CD4-positive, CD25-positive, alpha-beta regulatory T cell (primary cell): Measurements from ENCODE around the gene CGB8. TPM values are rescaled to one million over a fixed set of nuclear protein-coding genes. Genes with fewer than 3 reads are reported as not detected.
"Not testable (repeated sequence)": the region's sequence is repeated elsewhere in the genome, so short reads cannot be mapped to it uniquely, and the experiment has no call there.

Experiments
- ATAC-seq, 2 donors: fragments of 150-1000 bp; cut with Tn5 transposase; one replicate each; pipeline ENCODE4 v1.10.0; 2021; ENCODE audit warnings: low read depth in 2 of 2, moderate number of reproducible peaks in 2 of 2, moderate library complexity in 1 of 2
- DNase-seq, 3 donors: peaks; one replicate each; pipeline versions ENCODE4 v3.0.0 to v3.0.0-alpha.2; 2012 to 2022; ENCODE audit warnings: mixed read lengths in 1 of 3
- H3K27ac ChIP-seq: one replicate; pipeline ENCODE4 v1.7.0; 2013; ENCODE audit warnings: mild to moderate bottlenecking, low read length; ENCODE audit not compliant: insufficient read depth, poor library complexity, severe bottlenecking
- H3K27me3 ChIP-seq: one replicate; pipeline ENCODE4 v1.7.0; 2013; ENCODE audit warnings: low read length; ENCODE audit not compliant: control insufficient read depth, insufficient read depth
- H3K36me3 ChIP-seq: one replicate; pipeline ENCODE4 v1.7.0; 2013; ENCODE audit warnings: mild to moderate bottlenecking, low read length, moderate library complexity; ENCODE audit not compliant: control insufficient read depth, insufficient read depth
- H3K4me1 ChIP-seq: 2 replicates; pipeline ENCODE4 v1.7.0; 2013; ENCODE audit warnings: mild to moderate bottlenecking, low read length; ENCODE audit not compliant: insufficient read depth, control insufficient read depth, poor library complexity, severe bottlenecking
- H3K4me3 ChIP-seq: one replicate; pipeline ENCODE4 v1.7.0; 2013; ENCODE audit warnings: low read depth, mild to moderate bottlenecking, low read length, moderate library complexity
- H3K9me3 ChIP-seq, 2 experiments: 1 replicate in 1 of 2; 2 replicates in 1 of 2; pipeline ENCODE4 v1.7.0; 2013; ENCODE audit warnings: low read length in 2 of 2, mild to moderate bottlenecking in 1 of 2, moderate library complexity in 1 of 2; ENCODE audit not compliant: control insufficient read depth in 2 of 2
- H3K27ac Mint-ChIP-seq, 3 donors: one replicate each; pipeline ENCODE4 v1.8.0; 2020 to 2022; ENCODE audit warnings: mild to moderate bottlenecking in 3 of 3, mixed read lengths in 3 of 3, moderate library complexity in 2 of 3
- H3K27me3 Mint-ChIP-seq: one replicate; pipeline ENCODE4 v1.8.0; 2022; ENCODE audit warnings: mild to moderate bottlenecking, mixed read lengths
- H3K36me3 Mint-ChIP-seq: one replicate; pipeline ENCODE4 v1.8.0; 2020; ENCODE audit warnings: mixed read lengths
- H3K4me1 Mint-ChIP-seq, 4 donors: one replicate each; pipeline ENCODE4 v1.8.0; 2020 to 2022; ENCODE audit warnings: mixed read lengths in 4 of 4, mild to moderate bottlenecking in 1 of 4
- H3K4me3 Mint-ChIP-seq, 4 donors: one replicate each; pipeline ENCODE4 v1.8.0; 2020 to 2022; ENCODE audit warnings: mild to moderate bottlenecking in 4 of 4, mixed read lengths in 4 of 4, moderate library complexity in 3 of 4
- H3K9me3 Mint-ChIP-seq, 7 donors: one replicate each; pipeline ENCODE4 v1.8.0; 2020 to 2022; ENCODE audit warnings: mixed read lengths in 7 of 7, mild to moderate bottlenecking in 3 of 7, moderate library complexity in 2 of 7
- polyA plus RNA-seq, 4 donors: library from polyadenylated mRNA; unstranded; fragments of 300-500 nt; fragmentation: Illumina TruSeq; gene quantifications; one replicate each; pipeline ENCODE4 v1.2.3, GENCODE V29; 2021
- total RNA-seq: library from RNA; stranded (reverse); gene quantifications from one replicate; pipeline ENCODE4 v1.2.3, GENCODE V29; 2022

Gene CGB8
- total and polyA plus RNA-seq, 5 donors from 2014 or later, result not detected

- peak within 1 kb of the TSS; percentile 83 for H3K27ac ChIP-seq
- H3K36me3 Mint-ChIP-seq, result peaks cover 13% of the 10 kb centered on the region
- H3K27me3 Mint-ChIP-seq, result peaks cover 11% of the 10 kb centered on the region
- H3K4me1 Mint-ChIP-seq, result peaks cover 0 to 47% (median 26%) of the 10 kb centered on the region in 4 donors
- H3K4me3 Mint-ChIP-seq, result peak within 1 kb of the TSS; percentile 84 to 96 (median 93)
- peaks cover 33% of the 10 kb centered on the region for H3K4me1 ChIP-seq
- DNase-seq (peak; percentile 99 to 100 (median 100)), ATAC-seq (peak; percentile 91 to 92)
- peak within 1 kb of the TSS; percentile 95 for H3K4me3 ChIP-seq
- H3K9me3 Mint-ChIP-seq, result peaks cover 0 to 2% (median 0%) of the 10 kb centered on the region in 7 donors
- H3K9me3 ChIP-seq, result no peaks in the 10 kb centered on the region
- H3K27ac Mint-ChIP-seq, result peak within 1 kb of the TSS; percentile 79 to 99 (median 86)
- no peaks in the 10 kb centered on the region for H3K27me3 ChIP-seq
- peaks cover 19% of the 10 kb centered on the region for H3K36me3 ChIP-seq
Observed at GRCh38 chr19:49085020-49085867, 36.3 kb upstream of the CGB8 start, which contains the start of gene SNRNP70. TSS of gene SNRNP70 (plus strand) at chr19:49085451. CDS start at chr19:49086415, 964 bp downstream.

GRCh38 chr19:49084206-49085019, 35.5 kb upstream of the CGB8 start:
- no peak for DNase-seq
- peaks cover 13% of the 10 kb centered on the region for H3K36me3 ChIP-seq
- H3K36me3 Mint-ChIP-seq, result peaks cover 11% of the 10 kb centered on the region
- peak overlapping the region; percentile 83 for H3K27ac ChIP-seq
- H3K27ac Mint-ChIP-seq, result peak overlapping the region; percentile 79 to 99 (median 86)
- peaks cover 33% of the 10 kb centered on the region for H3K4me1 ChIP-seq
- H3K27me3 Mint-ChIP-seq, result peaks cover 11% of the 10 kb centered on the region
- peaks cover 0 to 2% (median 0%) of the 10 kb centered on the region in 7 donors for H3K9me3 Mint-ChIP-seq
- H3K27me3 ChIP-seq, result no peaks in the 10 kb centered on the region
- peak overlapping the region; percentile 84 to 96 (median 93) for H3K4me3 Mint-ChIP-seq
- H3K4me3 ChIP-seq, result peak overlapping the region; percentile 85
- ATAC-seq, result no peak
- H3K9me3 ChIP-seq, result no peaks in the 10 kb centered on the region
- H3K4me1 Mint-ChIP-seq, result peaks cover 0 to 44% (median 27%) of the 10 kb centered on the region in 4 donors

- H3K27ac Mint-ChIP-seq, result no peak overlapping the region
Observed at GRCh38 chr19:49081273-49081672, 32.4 kb upstream of the CGB8 start.

GRCh38 chr19:49080392-49080791, 31.5 kb upstream of the CGB8 start:
- Histone ChIP-seq H3K4me3 (no peak overlapping the region), H3K27me3 (no peaks in the 10 kb centered on the region), H3K36me3 (no peaks in the 10 kb centered on the region), H3K27ac (no peak overlapping the region), H3K9me3 (no peaks in the 10 kb centered on the region), H3K4me1 (peaks cover 5% of the 10 kb centered on the region)
- no peak overlapping the region for H3K27ac Mint-ChIP-seq
- H3K4me1 Mint-ChIP-seq, result peaks cover 0 to 12% (median 6%) of the 10 kb centered on the region in 4 donors
- no peaks in the 10 kb centered on the region for H3K36me3 Mint-ChIP-seq
- peaks cover 0 to 2% (median 0%) of the 10 kb centered on the region in 7 donors for H3K9me3 Mint-ChIP-seq
- H3K27me3 Mint-ChIP-seq, result peaks cover 17% of the 10 kb centered on the region
- DNase-seq (no peak), ATAC-seq (no peak)
- H3K4me3 Mint-ChIP-seq, result no peak overlapping the region

More at GRCh38 chr19:49081273-49081672, 32.4 kb upstream of the CGB8 start:
- H3K36me3 Mint-ChIP-seq, result peaks cover 2% of the 10 kb centered on the region
- Histone ChIP-seq H3K4me3 (no peak overlapping the region), H3K36me3 (no peaks in the 10 kb centered on the region), H3K27ac (no peak overlapping the region), H3K4me1 (peaks cover 12% of the 10 kb centered on the region), H3K9me3 (no peaks in the 10 kb centered on the region), H3K27me3 (no peaks in the 10 kb centered on the region)
- peaks cover 0 to 17% (median 10%) of the 10 kb centered on the region in 4 donors for H3K4me1 Mint-ChIP-seq
- peak overlapping the region in 1 of 4 donors; percentile 81 for H3K4me3 Mint-ChIP-seq
- ATAC-seq, result no peak
- peaks cover 15% of the 10 kb centered on the region for H3K27me3 Mint-ChIP-seq
- peaks cover 0 to 2% (median 0%) of the 10 kb centered on the region in 7 donors for H3K9me3 Mint-ChIP-seq
- no peak for DNase-seq

- Mint-ChIP-seq H3K4me1 (peaks cover 0 to 14% (median 9%) of the 10 kb centered on the region in 4 donors), H3K27me3 (peaks cover 53% of the 10 kb centered on the region)
- not testable (repeated sequence) for H3K27ac Mint-ChIP-seq, H3K36me3 ChIP-seq, ATAC-seq, H3K4me3 ChIP-seq, H3K9me3 Mint-ChIP-seq, H3K9me3 ChIP-seq, DNase-seq, H3K4me3 Mint-ChIP-seq, H3K27me3 ChIP-seq, H3K27ac ChIP-seq, H3K4me1 ChIP-seq, H3K36me3 Mint-ChIP-seq
Observed at GRCh38 chr19:49074869-49075268, 26.0 kb upstream of the CGB8 start.

- Mint-ChIP-seq H3K27ac (peak overlapping the region in 1 of 3 donors; percentile 59), H3K4me1 (peaks cover 0 to 14% (median 9%) of the 10 kb centered on the region in 4 donors), H3K4me3 (peak overlapping the region in 3 of 4 donors; percentile 29 to 49 (median 45)), H3K27me3 (peaks cover 64% of the 10 kb centered on the region), H3K9me3 (peaks cover 0 to 8% (median 0%) of the 10 kb centered on the region in 7 donors), H3K36me3 (peaks cover 4% of the 10 kb centered on the region)
- H3K27ac ChIP-seq, result no peak overlapping the region
- ATAC-seq, result no peak
- DNase-seq, result no peak
- no peak overlapping the region for H3K4me3 ChIP-seq
- no peaks in the 10 kb centered on the region for H3K4me1 ChIP-seq
- H3K36me3 ChIP-seq, result no peaks in the 10 kb centered on the region
- H3K27me3 ChIP-seq, result peaks cover 14% of the 10 kb centered on the region
- H3K9me3 ChIP-seq, result no peaks in the 10 kb centered on the region
Observed at GRCh38 chr19:49073514-49074378, 24.8 kb upstream of the CGB8 start.
